Measurements from ENCODE around the gene HCFC1.
A peak's percentile ranks its signal among the peaks of the same experiment; 100 is the strongest.

Gene HCFC1

GRCh38 chrX:153939573-153939972 lies 32.0 kb downstream of the HCFC1 start:
- DNase-seq (ENCODE audit: low read depth, low spot score): no peak

GRCh38 chrX:153938226-153938786 lies 33.3 kb downstream of the HCFC1 start:
- DNase-seq (ENCODE audit: low read depth, low spot score): no peak

GRCh38 chrX:153937056-153937455 lies 34.6 kb downstream of the HCFC1 start:
- no peak for DNase-seq (ENCODE audit: low read depth, low spot score)

GRCh38 chrX:153935326-153935851 lies 36.2 kb downstream of the HCFC1 start:
- DNase-seq (ENCODE audit: low read depth, low spot score): no peak

- no peak for DNase-seq (ENCODE audit: low read depth, low spot score)
Measured at GRCh38 chrX:153934762-153935325, 36.8 kb downstream of the HCFC1 start, which contains the start of gene NAA10. Gene NAA10, minus strand, starts transcription at chrX:153935037. Its CDS starts 133 bp downstream, at chrX:153934904.

GRCh38 chrX:153934148-153934761 lies 37.4 kb downstream of the HCFC1 start:
- DNase-seq (ENCODE audit: low read depth, low spot score): no peak

- no peak for DNase-seq (ENCODE audit: low read depth, low spot score)
Measured at GRCh38 chrX:153933748-153934147, 37.9 kb downstream of the HCFC1 start.

- no peak for DNase-seq (ENCODE audit: low read depth, low spot score)
Measured at GRCh38 chrX:153932220-153932915, 39.2 kb downstream of the HCFC1 start.

GRCh38 chrX:153931748-153932147 lies 39.9 kb downstream of the HCFC1 start:
- DNase-seq (ENCODE audit: low read depth, low spot score): no peak

GRCh38 chrX:153931151-153931550 lies 40.5 kb downstream of the HCFC1 start:
- no peak for DNase-seq (ENCODE audit: low read depth, low spot score)

GRCh38 chrX:153930011-153930910 lies 41.4 kb downstream of the HCFC1 start:
- DNase-seq (ENCODE audit: low read depth, low spot score): no peak

- no peak for DNase-seq (ENCODE audit: low read depth, low spot score)
Measured at GRCh38 chrX:153929576-153929975, 42.0 kb downstream of the HCFC1 start.

GRCh38 chrX:153928846-153929245 lies 42.8 kb downstream of the HCFC1 start:
- no peak for DNase-seq (ENCODE audit: low read depth, low spot score)

GRCh38 chrX:153927922-153928760 lies 43.5 kb downstream of the HCFC1 start:
- peak; percentile 86 for DNase-seq (ENCODE audit: low read depth, low spot score)

GRCh38 chrX:153927672-153927921 lies 44.0 kb downstream of the HCFC1 start:
- DNase-seq (ENCODE audit: low read depth, low spot score): no peak

- peak; percentile 51 for DNase-seq (ENCODE audit: low read depth, low spot score)
Measured at GRCh38 chrX:153926858-153927671, 44.6 kb downstream of the HCFC1 start.

GRCh38 chrX:153926552-153926857 lies 45.1 kb downstream of the HCFC1 start:
- no peak for DNase-seq (ENCODE audit: low read depth, low spot score)

GRCh38 chrX:153925739-153926551 lies 45.7 kb downstream of the HCFC1 start, which contains the start of gene ARHGAP4:
Gene ARHGAP4, minus strand, starts transcription at chrX:153926264. Its CDS starts 62 bp downstream, at chrX:153926202.
- no peak for DNase-seq (ENCODE audit: low read depth, low spot score)

- DNase-seq (ENCODE audit: low read depth, low spot score): no peak
Measured at GRCh38 chrX:153925387-153925738, 46.3 kb downstream of the HCFC1 start.

All from activated CD4-positive, CD25-positive, alpha-beta regulatory T cell treated with anti-CD3 and anti-CD28 coated beads, Interleukin-2, amount 50 U/mL, for 16 hours (primary cell).